H9 (cell line): ENCODE data around the gene C3orf20. TPM values are rescaled to one million over a fixed set of nuclear protein-coding genes. Genes with fewer than 3 reads are reported as not detected.

Source experiments
- DNase-seq: peaks from one replicate; pipeline ENCODE4 v3.0.0-alpha.2; 2017
- H2AFZ ChIP-seq: one replicate; pipeline ENCODE4 v1.6.1; 2013; ENCODE audit warnings: mild to moderate bottlenecking, low read length, control low read depth, moderate library complexity
- H2AK5ac ChIP-seq: 2 replicates; pipeline ENCODE4 v1.6.1; 2013; ENCODE audit warnings: low read length, control low read depth, mixed read lengths; ENCODE audit not compliant: insufficient read length
- H2BK120ac ChIP-seq: one replicate; pipeline ENCODE4 v1.6.1; 2013; ENCODE audit warnings: low read depth, mild to moderate bottlenecking, low read length, control low read depth, inconsistent platforms; ENCODE audit not compliant: poor library complexity, severe bottlenecking
- H2BK12ac ChIP-seq: 2 replicates; pipeline ENCODE4 v1.6.1; 2013; ENCODE audit warnings: low read length, control low read depth, mixed read lengths, low read depth; ENCODE audit not compliant: insufficient read length
- H2BK15ac ChIP-seq: 2 replicates; pipeline ENCODE4 v1.6.1; 2013; ENCODE audit warnings: low read depth, low read length, control low read depth
- H2BK20ac ChIP-seq: one replicate; pipeline ENCODE4 v1.6.1; 2013; ENCODE audit warnings: low read depth, mild to moderate bottlenecking, low read length, control low read depth, inconsistent platforms; ENCODE audit not compliant: poor library complexity, severe bottlenecking
- H2BK5ac ChIP-seq: 2 replicates; pipeline ENCODE4 v1.6.1; 2013; ENCODE audit warnings: low read length, control low read depth, mixed read lengths; ENCODE audit not compliant: insufficient read length
- H3K14ac ChIP-seq: 2 replicates; pipeline ENCODE4 v1.6.1; 2013; ENCODE audit warnings: low read length, control low read depth; ENCODE audit not compliant: insufficient read depth
- H3K18ac ChIP-seq: 2 replicates; pipeline ENCODE4 v1.6.1; 2013; ENCODE audit warnings: low read depth, mild to moderate bottlenecking, mixed read lengths, low read length, control low read depth; ENCODE audit not compliant: insufficient read length
- H3K23ac ChIP-seq: 2 replicates; pipeline ENCODE4 v1.6.1; 2013; ENCODE audit warnings: low read length, control low read depth, mixed read lengths, low read depth; ENCODE audit not compliant: insufficient read length
- H3K23me2 ChIP-seq: 2 replicates; pipeline ENCODE4 v1.6.1; 2013; ENCODE audit warnings: low read depth, mild to moderate bottlenecking, mixed read lengths, low read length, control low read depth; ENCODE audit not compliant: insufficient read length, poor library complexity, severe bottlenecking
- H3K27ac ChIP-seq: 2 replicates; pipeline ENCODE4 v1.5.1; 2013; ENCODE audit warnings: low read length, control low read depth, mixed read lengths, low read depth; ENCODE audit not compliant: insufficient read length
- H3K27me3 ChIP-seq: 2 replicates; pipeline ENCODE4 v1.6.1; 2013; ENCODE audit warnings: low read length, control low read depth, inconsistent platforms; ENCODE audit not compliant: insufficient read depth
- H3K4ac ChIP-seq: 2 replicates; pipeline ENCODE4 v1.6.1; 2013; ENCODE audit warnings: low read depth, mild to moderate bottlenecking, control low read depth, inconsistent platforms, low read length, moderate library complexity
- H3K4me1 ChIP-seq: 2 replicates; pipeline ENCODE4 v1.6.1; 2013; ENCODE audit warnings: low read length, control low read depth, inconsistent platforms; ENCODE audit not compliant: insufficient read depth
- H3K4me2 ChIP-seq: 2 replicates; pipeline ENCODE4 v1.6.1; 2013; ENCODE audit warnings: low read length, control low read depth, mixed read lengths; ENCODE audit not compliant: insufficient read length, insufficient read depth
- H3K56ac ChIP-seq: 2 replicates; pipeline ENCODE4 v1.6.1; 2013; ENCODE audit warnings: low read depth, mild to moderate bottlenecking, mixed read lengths, low read length, control low read depth; ENCODE audit not compliant: insufficient read length
- H3K79me1 ChIP-seq: 2 replicates; pipeline ENCODE4 v1.6.1; 2013; ENCODE audit warnings: low read depth, mild to moderate bottlenecking, moderate library complexity, low read length, control low read depth, inconsistent platforms; ENCODE audit not compliant: insufficient read depth, poor library complexity, severe bottlenecking
- H3K79me2 ChIP-seq: 2 replicates; pipeline ENCODE4 v1.6.1; 2013; ENCODE audit warnings: low read length, control low read depth, inconsistent platforms; ENCODE audit not compliant: insufficient read depth
- H3K9ac ChIP-seq: 2 replicates; pipeline ENCODE4 v1.6.1; 2013; ENCODE audit warnings: low read length, control low read depth, mixed read lengths; ENCODE audit not compliant: insufficient read length; ENCODE audit errors: extremely low read depth
- H3K9me3 ChIP-seq: one replicate; pipeline ENCODE4 v1.6.1; 2013; ENCODE audit warnings: low read depth, low read length, inconsistent platforms; ENCODE audit not compliant: control insufficient read depth
- H3T11ph ChIP-seq: one replicate; pipeline ENCODE4 v1.6.1; 2013; ENCODE audit warnings: mild to moderate bottlenecking, low read length, control low read depth, inconsistent platforms
- H4K20me1 ChIP-seq: one replicate; pipeline ENCODE4 v1.6.1; 2013; ENCODE audit not compliant: control insufficient read depth, insufficient read length, insufficient read depth
- H4K5ac ChIP-seq: 2 replicates; pipeline ENCODE4 v1.6.1; 2013; ENCODE audit warnings: low read depth, mild to moderate bottlenecking, mixed read lengths, low read length, control low read depth; ENCODE audit not compliant: insufficient read length
- H4K8ac ChIP-seq: replicated peaks from 2 replicates; pipeline ENCODE4 v1.6.1; 2013; ENCODE audit warnings: low read length, control low read depth, mixed read lengths, low read depth; ENCODE audit not compliant: insufficient read length
- H4K91ac ChIP-seq: 2 replicates; pipeline ENCODE4 v1.6.1; 2013; ENCODE audit warnings: low read depth, mild to moderate bottlenecking, moderate library complexity, mixed read lengths, low read length, control low read depth; ENCODE audit not compliant: insufficient read length
- H3K27ac Mint-ChIP-seq, 3 experiments: 2 replicates in 2 of 3; 3 replicates in 1 of 3; pipeline ENCODE4 v1.8.0; 2020 to 2021; ENCODE audit warnings: mixed read lengths in 3 of 3, mild to moderate bottlenecking in 1 of 3, moderate library complexity in 1 of 3
- H3K27me3 Mint-ChIP-seq: 2 replicates; pipeline ENCODE4 v1.8.0; 2021; ENCODE audit warnings: low read depth, mild to moderate bottlenecking, moderate library complexity, mixed read lengths
- H3K36me3 Mint-ChIP-seq, 3 experiments: 2 replicates in 2 of 3; 3 replicates in 1 of 3; pipeline ENCODE4 v1.8.0; 2020 to 2021; ENCODE audit warnings: low read depth in 3 of 3, mixed read lengths in 3 of 3; ENCODE audit not compliant: insufficient read depth in 1 of 3
- H3K4me1 Mint-ChIP-seq, 2 experiments: 2 replicates each; pipeline ENCODE4 v1.8.0; 2020; ENCODE audit warnings: mixed read lengths in 2 of 2
- H3K4me3 Mint-ChIP-seq, 2 experiments: 2 replicates in 1 of 2; 3 replicates in 1 of 2; pipeline ENCODE4 v1.8.0; 2020 to 2021; ENCODE audit warnings: mild to moderate bottlenecking in 2 of 2, mixed read lengths in 2 of 2, moderate library complexity in 1 of 2
- H3K9me3 Mint-ChIP-seq, 2 experiments: 2 replicates in 1 of 2; 3 replicates in 1 of 2; pipeline ENCODE4 v1.8.0; 2020; ENCODE audit warnings: mild to moderate bottlenecking in 2 of 2, mixed read lengths in 2 of 2, moderate library complexity in 1 of 2
- CTCF ChIP-seq: fragments of 200-600 bp; sonication (generic); conservative IDR thresholded peaks from 3 replicates; pipeline ENCODE4 v1.8.0; 2021; ENCODE audit warnings: antibody characterized with exemption, mild to moderate bottlenecking
- WGBS: extraction: QIAGEN DNeasy Blood & Tissue Kit; methylation state at CpG from one replicate; pipeline ENCODE4 v1.1.7; 2013; ENCODE audit warnings: missing lambda C conversion rate, low lambda C conversion rate, mixed read lengths; ENCODE audit not compliant: insufficient read length; ENCODE audit errors: extremely low coverage; 5-methylcytosine and 5-hydroxymethylcytosine counted together
- total RNA-seq: library from RNA; stranded (reverse); gene quantifications from 2 replicates; pipeline ENCODE4 v1.2.1, GENCODE V29; 2021

Gene C3orf20
- total RNA-seq, 1 experiment from 2014 or later: not detected

GRCh38 chr3:14802381-14802731, 127.4 kb downstream of the C3orf20 start:
- no peak overlapping the region for H3K9ac ChIP-seq
- no peak for TF ChIP-seq CTCF
- no peaks in the 10 kb centered on the region for H3K9me3 Mint-ChIP-seq
- H3K9me3 ChIP-seq: no peaks in the 10 kb centered on the region
- no peak overlapping the region for H2BK20ac ChIP-seq
- no peaks in the 10 kb centered on the region for H3K79me1 ChIP-seq
- no peaks in the 10 kb centered on the region for H3K36me3 Mint-ChIP-seq
- no peak overlapping the region for H3K56ac ChIP-seq
- H3K27ac ChIP-seq: no peak overlapping the region
- H3K4ac ChIP-seq: no peak overlapping the region
- DNase-seq: no peak
- H3K23ac ChIP-seq: no peak overlapping the region
- no peak overlapping the region for H3K4me3 Mint-ChIP-seq
- no peak overlapping the region for H2BK15ac ChIP-seq
- no peak overlapping the region for H2AK5ac ChIP-seq
- H3K27me3 Mint-ChIP-seq: peaks cover 29% of the 10 kb centered on the region
- no peak overlapping the region for H3K18ac ChIP-seq
- H4K5ac ChIP-seq: no peak overlapping the region
- H4K91ac ChIP-seq: no peak overlapping the region
- no peak overlapping the region for H2AFZ ChIP-seq
- H2BK5ac ChIP-seq: no peak overlapping the region
- no peak overlapping the region for H2BK12ac ChIP-seq
- H3K14ac ChIP-seq: no peak overlapping the region
- H3K4me1 Mint-ChIP-seq: peaks cover 2 to 28% of the 10 kb centered on the region in 2 experiments
- H3T11ph ChIP-seq: no peak overlapping the region
- no peaks in the 10 kb centered on the region for H3K23me2 ChIP-seq
- H4K20me1 ChIP-seq: no peaks in the 10 kb centered on the region
- no peak overlapping the region for H4K8ac ChIP-seq
- H3K4me1 ChIP-seq: no peaks in the 10 kb centered on the region
- H3K27ac Mint-ChIP-seq: no peak overlapping the region
- no peak overlapping the region for H2BK120ac ChIP-seq
- no peaks in the 10 kb centered on the region for H3K79me2 ChIP-seq
- H3K4me2 ChIP-seq: no peak overlapping the region
- no peaks in the 10 kb centered on the region; the same call in 1 of the 2 replicates for H3K27me3 ChIP-seq
- WGBS: no CpG with 5 or more reads among the region's 7 CpGs
